Type B pancreatic cell (in vitro differentiated cells): ENCODE measurements around the gene MAFF. TPM values are rescaled to one million over a fixed set of nuclear protein-coding genes. Genes with fewer than 3 reads are reported as not detected.
"Not testable (repeated sequence)": the region's sequence is repeated elsewhere in the genome, so short reads cannot be mapped to it uniquely, and the experiment has no call there.

ENCODE experiments used
- DNase-seq: peaks from one replicate; pipeline ENCODE4 v3.0.0; 2021; ENCODE audit warnings: mixed read lengths; ENCODE audit not compliant: unreplicated experiment; ENCODE audit errors: extremely low spot score
- H3K27ac Mint-ChIP-seq: 2 replicates; pipeline ENCODE4 v1.8.0; 2021; ENCODE audit warnings: mild to moderate bottlenecking, mixed read lengths
- H3K27me3 Mint-ChIP-seq: 2 replicates; pipeline ENCODE4 v1.8.0; 2021; ENCODE audit warnings: mixed read lengths
- H3K36me3 Mint-ChIP-seq: 2 replicates; pipeline ENCODE4 v1.8.0; 2021; ENCODE audit warnings: mixed read lengths
- H3K4me1 Mint-ChIP-seq: one replicate; pipeline ENCODE4 v1.8.0; 2021; ENCODE audit warnings: mixed read lengths; ENCODE audit not compliant: unreplicated experiment
- H3K4me3 Mint-ChIP-seq: 2 replicates; pipeline ENCODE4 v1.8.0; 2021; ENCODE audit warnings: mild to moderate bottlenecking, mixed read lengths
- H3K9me3 Mint-ChIP-seq: 2 replicates; pipeline ENCODE4 v1.8.0; 2021; ENCODE audit warnings: mixed read lengths
- total RNA-seq: library from RNA; stranded (reverse); gene quantifications from 2 replicates; pipeline ENCODE4 v1.2.1, GENCODE V29; 2021; ENCODE audit warnings: low replicate concordance
- TF ChIP-seq, protein P1 (sequence below): fragments of 200-600 bp; sonication (generic); conservative IDR thresholded peaks from 2 replicates; pipeline ENCODE4 v1.5.0; 2021; ENCODE audit warnings: antibody characterized with exemption, mild to moderate bottlenecking

The MAFF gene
- total RNA-seq, 1 donor from 2014 or later = 14.6 TPM

DNA sequence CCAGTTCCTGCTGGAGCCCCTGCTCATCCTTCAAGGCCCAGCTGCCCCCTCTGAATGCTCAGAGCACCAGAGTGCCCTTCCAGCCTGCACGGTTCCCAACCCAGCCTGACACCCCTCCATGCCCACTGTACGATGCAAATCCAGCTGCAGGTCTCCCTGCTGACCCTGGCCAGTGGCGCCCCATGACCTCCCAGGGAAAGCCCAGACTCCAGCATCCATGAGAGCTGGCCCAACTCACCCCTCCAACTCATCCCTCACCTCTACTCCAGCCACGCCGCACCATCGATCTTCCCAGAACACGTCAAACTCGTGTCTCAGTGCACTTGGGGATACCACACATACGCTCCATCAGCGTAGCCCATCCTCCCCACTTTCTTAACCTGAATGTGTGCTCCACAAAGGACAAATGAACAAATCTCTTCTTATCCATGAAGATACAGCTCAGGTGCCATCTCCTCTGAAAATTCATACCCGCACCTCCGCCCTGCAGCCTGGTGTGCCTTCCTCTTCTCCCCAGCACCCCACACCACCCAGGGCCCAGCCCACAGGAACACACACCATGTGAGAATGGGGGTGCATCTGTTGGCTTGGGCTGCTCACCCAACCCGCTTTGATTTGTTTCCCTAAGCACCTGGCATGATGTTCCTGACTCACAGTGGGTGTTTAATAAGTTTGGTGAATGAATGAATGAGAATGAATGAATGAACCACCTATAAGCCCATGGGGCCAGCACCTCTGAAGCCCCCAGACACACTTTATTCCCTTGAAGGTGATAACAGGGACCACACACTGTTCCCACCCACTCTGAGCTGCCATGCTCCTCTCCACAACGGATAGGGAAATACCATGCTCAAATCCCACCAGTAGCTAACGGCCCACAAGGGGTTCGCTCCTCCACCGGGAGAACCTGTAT is 26.3 kb upstream of the MAFF start:
- Mint-ChIP-seq H3K36me3 (peaks cover 7% of the 10 kb centered on the region), H3K9me3 (peaks cover 3% of the 10 kb centered on the region), H3K4me1 (peaks cover 31% of the 10 kb centered on the region), H3K27me3 (no peaks in the 10 kb centered on the region), H3K27ac (peak overlapping the region; percentile 64), H3K4me3 (no peak overlapping the region)
- TF ChIP-seq, protein P1, sequence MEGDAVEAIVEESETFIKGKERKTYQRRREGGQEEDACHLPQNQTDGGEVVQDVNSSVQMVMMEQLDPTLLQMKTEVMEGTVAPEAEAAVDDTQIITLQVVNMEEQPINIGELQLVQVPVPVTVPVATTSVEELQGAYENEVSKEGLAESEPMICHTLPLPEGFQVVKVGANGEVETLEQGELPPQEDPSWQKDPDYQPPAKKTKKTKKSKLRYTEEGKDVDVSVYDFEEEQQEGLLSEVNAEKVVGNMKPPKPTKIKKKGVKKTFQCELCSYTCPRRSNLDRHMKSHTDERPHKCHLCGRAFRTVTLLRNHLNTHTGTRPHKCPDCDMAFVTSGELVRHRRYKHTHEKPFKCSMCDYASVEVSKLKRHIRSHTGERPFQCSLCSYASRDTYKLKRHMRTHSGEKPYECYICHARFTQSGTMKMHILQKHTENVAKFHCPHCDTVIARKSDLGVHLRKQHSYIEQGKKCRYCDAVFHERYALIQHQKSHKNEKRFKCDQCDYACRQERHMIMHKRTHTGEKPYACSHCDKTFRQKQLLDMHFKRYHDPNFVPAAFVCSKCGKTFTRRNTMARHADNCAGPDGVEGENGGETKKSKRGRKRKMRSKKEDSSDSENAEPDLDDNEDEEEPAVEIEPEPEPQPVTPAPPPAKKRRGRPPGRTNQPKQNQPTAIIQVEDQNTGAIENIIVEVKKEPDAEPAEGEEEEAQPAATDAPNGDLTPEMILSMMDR = no peak
- DNase-seq = no peak

- Mint-ChIP-seq H3K36me3 (peaks cover 7% of the 10 kb centered on the region), H3K9me3 (peaks cover 3% of the 10 kb centered on the region), H3K27ac (peak overlapping the region; percentile 100), H3K4me3 (no peak overlapping the region), H3K4me1 (peaks cover 36% of the 10 kb centered on the region), H3K27me3 (no peaks in the 10 kb centered on the region)
- TF ChIP-seq, protein P1 = no peak
- no peak for DNase-seq
Measured at GRCh38 chr22:38176170-38176741, 25.5 kb upstream of the MAFF start.

GRCh38 chr22:38177044-38177443 is 24.8 kb upstream of the MAFF start:
- peaks cover 3% of the 10 kb centered on the region for H3K9me3 Mint-ChIP-seq

GRCh38 chr22:38177571-38177925 is 24.2 kb upstream of the MAFF start:
- H3K36me3 Mint-ChIP-seq, H3K9me3 Mint-ChIP-seq, DNase-seq, H3K27me3 Mint-ChIP-seq: not testable (repeated sequence)
- Mint-ChIP-seq H3K4me1 (peaks cover 34% of the 10 kb centered on the region), H3K4me3 (peak overlapping the region; percentile 71), H3K27ac (peak overlapping the region; percentile 100)

More at GRCh38 chr22:38177044-38177443, 24.8 kb upstream of the MAFF start:
- no peak overlapping the region for H3K4me3 Mint-ChIP-seq
- peaks cover 35% of the 10 kb centered on the region for H3K4me1 Mint-ChIP-seq
- peak overlapping the region; percentile 100 for H3K27ac Mint-ChIP-seq
- no peaks in the 10 kb centered on the region for H3K27me3 Mint-ChIP-seq
- no peak for DNase-seq
- H3K36me3 Mint-ChIP-seq = peaks cover 4% of the 10 kb centered on the region
- TF ChIP-seq, protein P1 = no peak

DNA sequence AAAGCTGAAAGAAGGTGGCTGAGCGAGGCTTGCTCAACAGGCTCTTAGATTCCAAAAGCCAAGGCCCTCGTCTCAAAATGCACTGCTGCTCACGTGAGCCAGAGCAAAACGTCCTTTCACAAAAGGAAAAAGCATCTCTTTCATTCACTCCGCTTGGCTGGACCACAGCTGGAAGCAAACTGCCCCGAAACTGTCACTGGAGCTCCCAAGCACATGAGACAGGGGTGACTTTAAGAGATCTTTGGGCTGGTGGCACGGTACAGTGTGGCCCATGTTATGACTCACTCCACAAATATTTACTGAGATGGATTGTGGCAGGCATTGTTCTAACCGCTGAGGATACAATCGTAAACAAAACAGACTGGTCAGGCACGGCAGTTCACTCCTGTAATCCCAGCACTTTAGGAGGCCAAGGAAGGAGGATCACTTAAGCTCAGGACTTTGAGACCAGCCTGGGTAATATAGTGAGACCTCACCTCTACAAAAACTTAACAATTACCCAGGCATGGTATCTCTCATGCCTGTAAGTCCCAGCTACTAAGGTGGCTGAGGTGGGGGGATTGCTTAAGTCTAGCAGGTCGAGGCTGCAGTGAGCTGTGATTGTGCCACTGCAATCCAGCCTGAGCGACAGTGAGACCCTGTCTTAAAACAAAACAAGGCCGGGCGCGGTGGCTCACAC is 23.7 kb upstream of the MAFF start:
- H3K36me3 Mint-ChIP-seq = peaks cover 3% of the 10 kb centered on the region
- H3K4me3 Mint-ChIP-seq = peak overlapping the region; percentile 71
- H3K4me1 Mint-ChIP-seq = peaks cover 34% of the 10 kb centered on the region
- DNase-seq = no peak
- peak overlapping the region; percentile 100 for H3K27ac Mint-ChIP-seq
- peaks cover 3% of the 10 kb centered on the region for H3K9me3 Mint-ChIP-seq
- H3K27me3 Mint-ChIP-seq = no peaks in the 10 kb centered on the region
- TF ChIP-seq, protein P1 = no peak

GRCh38 chr22:38178605-38178937 is 23.2 kb upstream of the MAFF start:
- not testable (repeated sequence) for H3K9me3 Mint-ChIP-seq, H3K4me3 Mint-ChIP-seq, H3K36me3 Mint-ChIP-seq, H3K27me3 Mint-ChIP-seq, DNase-seq
- Mint-ChIP-seq H3K4me1 (peaks cover 34% of the 10 kb centered on the region), H3K27ac (peak overlapping the region; percentile 100)
